Stimulated activated memory B cell treated with anti-CD40 and anti-IgM and Interleukin-4, amounts not matched to agents 10 μg/mL and 1 μg/mL and 100 μg/mL, for 72 hours (primary cell): ENCODE results near the gene MXRA7.
"Not testable (repeated sequence)": the region's sequence is repeated elsewhere in the genome, so short reads cannot be mapped to it uniquely, and the experiment has no call there.

Experiments used
- ATAC-seq: fragments of 150-1000 bp; cut with Tn5 transposase; 2 replicates; pipeline ENCODE4 v1.10.0; 2021
- H3K27ac Mint-ChIP-seq: one replicate; pipeline ENCODE4 v1.8.0; 2022; ENCODE audit warnings: mild to moderate bottlenecking, mixed read lengths
- H3K27me3 Mint-ChIP-seq: one replicate; pipeline ENCODE4 v1.8.0; 2022; ENCODE audit warnings: mixed read lengths
- H3K36me3 Mint-ChIP-seq: one replicate; pipeline ENCODE4 v1.8.0; 2022; ENCODE audit warnings: mixed read lengths
- H3K4me1 Mint-ChIP-seq: one replicate; pipeline ENCODE4 v1.8.0; 2022; ENCODE audit warnings: mixed read lengths
- H3K4me3 Mint-ChIP-seq: one replicate; pipeline ENCODE4 v1.8.0; 2022; ENCODE audit warnings: mild to moderate bottlenecking, moderate library complexity, mixed read lengths
- H3K9me3 Mint-ChIP-seq: one replicate; pipeline ENCODE4 v1.8.0; 2022; ENCODE audit warnings: mixed read lengths

MXRA7 gene

GRCh38 chr17:76643553-76644148 lies 67.1 kb downstream of the MXRA7 start, which contains the start of gene ST6GALNAC1:
TSS of gene ST6GALNAC1 (minus strand) at chr17:76643757. CDS start at chr17:76643638, 119 bp downstream.
- Mint-ChIP-seq H3K4me1 (no peaks in the 10 kb centered on the region), H3K27me3 (peaks cover 47% of the 10 kb centered on the region), H3K27ac (no peak within 1 kb of the TSS), H3K9me3 (peaks cover 12% of the 10 kb centered on the region), H3K36me3 (peaks cover 5% of the 10 kb centered on the region), H3K4me3 (no peak within 1 kb of the TSS)
- no peak for ATAC-seq

DNA sequence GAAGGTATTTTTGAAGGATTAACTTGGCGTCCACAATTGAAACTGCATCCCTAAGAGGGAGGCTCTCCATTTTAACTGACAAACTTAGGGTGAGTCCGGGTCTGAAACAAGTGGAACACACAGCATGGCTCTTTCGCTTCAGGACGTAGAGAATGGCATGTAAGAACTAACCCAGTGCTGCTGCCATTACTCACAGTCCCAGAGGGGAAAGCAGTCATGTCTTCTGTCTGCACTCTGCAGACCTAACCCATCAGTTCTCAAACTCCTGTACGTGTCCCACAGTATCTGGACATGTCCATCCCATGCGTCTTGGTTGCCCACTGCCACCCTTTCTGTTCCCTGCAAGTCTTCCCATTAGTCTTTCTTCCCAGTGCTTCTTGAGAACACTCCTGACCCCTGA lies 67.8 kb downstream of the MXRA7 start:
- H3K4me3 Mint-ChIP-seq, result no peak overlapping the region
- peaks cover 48% of the 10 kb centered on the region for H3K27me3 Mint-ChIP-seq
- peaks cover 5% of the 10 kb centered on the region for H3K36me3 Mint-ChIP-seq
- no peak for ATAC-seq
- no peak overlapping the region for H3K27ac Mint-ChIP-seq
- no peaks in the 10 kb centered on the region for H3K4me1 Mint-ChIP-seq
- peaks cover 12% of the 10 kb centered on the region for H3K9me3 Mint-ChIP-seq

DNA sequence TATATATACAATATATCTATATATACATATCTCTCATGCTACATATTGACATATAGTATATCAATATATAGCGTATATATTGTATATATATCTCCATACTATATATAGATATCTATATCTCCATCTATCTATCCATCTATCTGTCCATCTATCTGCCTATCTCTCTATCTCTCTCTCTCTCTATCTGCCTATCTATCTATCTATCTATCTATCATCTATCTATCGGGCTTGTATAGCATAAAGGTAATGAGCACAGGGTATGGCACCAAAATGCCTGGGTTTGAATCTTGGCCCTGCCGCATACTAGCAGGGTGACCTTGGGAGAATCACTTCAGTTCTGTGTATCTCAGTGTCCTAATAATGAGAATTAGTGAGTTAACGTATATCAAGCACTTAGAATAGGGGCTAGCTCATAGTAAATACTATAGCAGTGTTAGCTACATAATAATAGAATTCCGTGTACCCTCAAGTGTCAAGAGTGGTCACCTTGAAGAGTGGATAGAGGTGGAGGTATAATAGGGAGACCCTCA lies 68.7 kb downstream of the MXRA7 start:
- no peak for ATAC-seq
- H3K9me3 Mint-ChIP-seq, result peaks cover 12% of the 10 kb centered on the region
- no peak overlapping the region for H3K4me3 Mint-ChIP-seq
- H3K27ac Mint-ChIP-seq, result no peak overlapping the region
- peaks cover 5% of the 10 kb centered on the region for H3K36me3 Mint-ChIP-seq
- H3K4me1 Mint-ChIP-seq, result no peaks in the 10 kb centered on the region
- peaks cover 48% of the 10 kb centered on the region for H3K27me3 Mint-ChIP-seq

GRCh38 chr17:76641501-76641900 lies 69.3 kb downstream of the MXRA7 start:
- no peak overlapping the region for H3K4me3 Mint-ChIP-seq
- H3K27me3 Mint-ChIP-seq, result peaks cover 42% of the 10 kb centered on the region
- H3K27ac Mint-ChIP-seq, result no peak overlapping the region
- H3K4me1 Mint-ChIP-seq, result no peaks in the 10 kb centered on the region
- H3K36me3 Mint-ChIP-seq, result peaks cover 2% of the 10 kb centered on the region
- ATAC-seq, result no peak
- H3K9me3 Mint-ChIP-seq, result peaks cover 9% of the 10 kb centered on the region

DNA sequence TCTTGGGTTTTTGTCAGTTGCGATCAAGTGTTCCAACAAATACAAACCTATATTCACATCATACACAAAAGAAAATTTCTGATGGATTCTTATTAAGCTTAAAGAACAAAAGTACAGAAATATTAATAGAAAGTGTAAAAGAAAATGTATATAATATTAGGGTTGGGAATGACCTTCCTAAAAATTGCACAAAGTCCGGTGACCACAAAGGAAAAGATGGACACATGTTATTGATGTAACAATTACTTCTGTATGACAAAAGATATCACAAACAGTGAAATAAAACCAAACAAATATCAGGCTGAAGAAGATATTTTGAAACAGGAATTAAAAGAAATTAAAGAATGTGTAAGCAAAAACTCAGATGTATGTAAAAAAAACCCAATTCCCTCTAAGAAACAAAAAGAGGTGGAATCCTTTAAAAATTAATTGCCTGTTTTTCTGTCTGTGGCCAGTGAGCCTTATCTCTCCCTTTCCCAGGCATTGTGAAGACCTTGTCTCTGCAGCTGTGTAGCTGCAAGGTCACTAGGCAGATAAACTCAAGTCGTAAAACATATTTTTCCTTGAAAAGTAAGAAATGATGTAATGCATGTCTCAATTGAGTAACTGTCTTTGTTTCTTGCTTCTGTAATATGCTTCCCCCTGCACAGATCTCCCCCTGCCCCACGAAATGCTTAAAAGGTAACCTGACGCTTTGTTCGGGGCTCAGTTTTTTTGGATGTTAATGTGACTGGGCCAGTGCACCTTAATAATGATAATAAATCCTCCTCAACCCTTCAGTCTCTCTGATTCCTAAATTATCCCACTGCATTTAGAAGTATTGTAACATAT lies 70.0 kb downstream of the MXRA7 start:
- Mint-ChIP-seq H3K4me1 (no peaks in the 10 kb centered on the region), H3K9me3 (peaks cover 4% of the 10 kb centered on the region), H3K27me3 (peaks cover 35% of the 10 kb centered on the region), H3K4me3 (no peak overlapping the region), H3K36me3 (no peaks in the 10 kb centered on the region), H3K27ac (no peak overlapping the region)
- ATAC-seq, result no peak

DNA sequence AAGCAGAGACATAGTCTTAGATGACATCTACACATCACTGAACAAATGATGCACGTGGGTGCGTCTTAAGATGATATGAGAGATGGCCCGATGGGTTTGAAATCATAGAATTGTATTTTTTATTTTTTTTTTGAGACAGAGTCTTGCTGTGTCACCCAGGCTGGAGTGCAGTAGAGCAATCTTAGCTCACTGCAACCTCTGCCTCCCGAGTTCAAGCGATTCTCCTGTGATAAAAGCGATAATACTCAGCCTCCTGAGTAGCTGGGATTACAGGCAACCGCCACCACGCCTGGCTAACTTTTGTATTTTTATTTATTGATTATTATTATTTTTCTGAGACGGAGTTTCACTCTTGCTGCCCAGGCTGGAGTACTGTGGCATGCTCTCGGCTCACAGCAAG lies 72.5 kb downstream of the MXRA7 start:
- Mint-ChIP-seq H3K9me3 (no peaks in the 10 kb centered on the region), H3K4me1 (no peaks in the 10 kb centered on the region)

GRCh38 chr17:76636486-76637206 lies 74.1 kb downstream of the MXRA7 start:
- peaks cover 45% of the 10 kb centered on the region for H3K27me3 Mint-ChIP-seq
- H3K4me1 Mint-ChIP-seq, ATAC-seq, H3K27ac Mint-ChIP-seq, H3K4me3 Mint-ChIP-seq, H3K36me3 Mint-ChIP-seq, H3K9me3 Mint-ChIP-seq: not testable (repeated sequence)

More for the DNA sequence above, 72.5 kb downstream of the MXRA7 start:
- ATAC-seq, result no peak
- H3K36me3 Mint-ChIP-seq, result no peaks in the 10 kb centered on the region
- H3K4me3 Mint-ChIP-seq, result no peak overlapping the region
- H3K27ac Mint-ChIP-seq, result no peak overlapping the region
- peaks cover 37% of the 10 kb centered on the region for H3K27me3 Mint-ChIP-seq

DNA sequence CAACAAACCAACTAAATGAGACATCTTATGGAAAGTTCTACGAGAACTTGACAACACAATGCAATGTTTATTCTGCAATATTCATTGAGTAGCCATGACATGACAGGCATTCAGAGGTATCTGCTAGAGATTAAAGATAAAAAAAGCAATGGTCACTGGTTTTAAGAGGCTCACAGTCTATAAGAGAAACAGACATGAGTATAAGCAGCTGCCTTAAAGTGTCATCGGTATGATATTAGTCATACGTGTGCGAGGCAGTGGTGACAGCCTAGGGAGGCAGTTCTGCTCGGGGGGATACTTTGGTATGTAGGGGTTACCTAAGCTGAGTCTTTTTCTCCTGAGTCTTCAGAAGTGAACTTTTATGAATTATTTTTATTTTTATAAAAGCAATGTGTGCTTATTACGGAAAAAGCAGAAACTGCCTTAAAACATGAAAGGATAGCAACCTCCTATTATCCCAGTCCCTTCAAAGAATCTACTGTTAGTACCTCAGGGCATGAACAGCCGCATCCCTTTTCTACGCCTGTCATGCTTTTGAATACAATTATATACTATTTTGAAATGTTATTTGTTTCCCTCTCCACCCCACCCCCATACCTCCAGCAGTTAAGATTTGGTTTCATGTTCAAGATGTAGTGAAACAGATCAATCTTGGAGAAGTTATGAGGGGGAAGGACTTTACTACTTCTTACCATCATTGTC lies 75.0 kb downstream of the MXRA7 start:
- Mint-ChIP-seq H3K27ac (no peak overlapping the region), H3K4me1 (no peaks in the 10 kb centered on the region), H3K4me3 (no peak overlapping the region), H3K27me3 (peaks cover 45% of the 10 kb centered on the region), H3K36me3 (no peaks in the 10 kb centered on the region), H3K9me3 (no peaks in the 10 kb centered on the region)
- ATAC-seq, result no peak

DNA sequence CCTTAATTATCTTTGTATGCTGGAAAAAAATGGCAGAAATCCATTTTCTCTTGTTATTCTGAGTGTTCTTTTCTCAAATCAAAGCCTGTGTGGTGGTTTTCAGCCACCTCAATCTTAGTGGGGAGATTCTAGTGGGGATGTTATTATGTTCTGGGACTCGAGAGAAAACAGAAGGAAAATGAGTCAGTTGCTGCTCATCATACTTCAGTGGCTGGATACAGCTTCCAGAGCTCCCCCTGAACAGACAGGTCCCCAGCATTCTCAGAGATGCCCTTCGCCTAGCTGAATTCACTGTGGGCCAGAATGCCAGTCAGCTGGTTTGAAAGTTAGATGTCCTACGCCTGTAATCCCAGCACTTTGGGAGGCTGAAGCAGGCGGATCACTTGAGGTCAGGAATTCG lies 75.7 kb downstream of the MXRA7 start:
- peaks cover 45% of the 10 kb centered on the region for H3K27me3 Mint-ChIP-seq
- no peaks in the 10 kb centered on the region for H3K4me1 Mint-ChIP-seq
- no peaks in the 10 kb centered on the region for H3K36me3 Mint-ChIP-seq
- ATAC-seq, result no peak
- H3K4me3 Mint-ChIP-seq, result no peak overlapping the region
- no peaks in the 10 kb centered on the region for H3K9me3 Mint-ChIP-seq
- no peak overlapping the region for H3K27ac Mint-ChIP-seq

GRCh38 chr17:76633628-76634328 lies 77.0 kb downstream of the MXRA7 start:
- H3K4me1 Mint-ChIP-seq, result no peaks in the 10 kb centered on the region
- H3K27ac Mint-ChIP-seq, result no peak overlapping the region
- no peaks in the 10 kb centered on the region for H3K9me3 Mint-ChIP-seq
- no peak for ATAC-seq
- H3K27me3 Mint-ChIP-seq, result peaks cover 50% of the 10 kb centered on the region
- H3K36me3 Mint-ChIP-seq, result no peaks in the 10 kb centered on the region
- H3K4me3 Mint-ChIP-seq, result no peak overlapping the region

GRCh38 chr17:76631821-76632565 lies 78.8 kb downstream of the MXRA7 start:
- H3K27me3 Mint-ChIP-seq, result peaks cover 64% of the 10 kb centered on the region
- ATAC-seq, result no peak
- H3K27ac Mint-ChIP-seq, result no peak overlapping the region
- no peak overlapping the region for H3K4me3 Mint-ChIP-seq
- no peaks in the 10 kb centered on the region for H3K9me3 Mint-ChIP-seq
- no peaks in the 10 kb centered on the region for H3K4me1 Mint-ChIP-seq
- no peaks in the 10 kb centered on the region for H3K36me3 Mint-ChIP-seq

- Mint-ChIP-seq H3K27me3 (peaks cover 72% of the 10 kb centered on the region), H3K4me1 (no peaks in the 10 kb centered on the region), H3K36me3 (no peaks in the 10 kb centered on the region), H3K4me3 (no peak overlapping the region), H3K27ac (no peak overlapping the region), H3K9me3 (no peaks in the 10 kb centered on the region)
- no peak for ATAC-seq
These were observed 80.6 kb downstream of the MXRA7 start for GRCh38 chr17:76630151-76630550.
